ENCODE measurements around the gene GPR180. TPM values are rescaled to one million over a fixed set of nuclear protein-coding genes. Genes with fewer than 3 reads are reported as not detected.
"Not testable (repeated sequence)": the region's sequence is repeated elsewhere in the genome, so short reads cannot be mapped to it uniquely, and the experiment has no call there.

GPR180 gene
- polyA plus RNA-seq, 1 donor: 9.3 TPM

DNA sequence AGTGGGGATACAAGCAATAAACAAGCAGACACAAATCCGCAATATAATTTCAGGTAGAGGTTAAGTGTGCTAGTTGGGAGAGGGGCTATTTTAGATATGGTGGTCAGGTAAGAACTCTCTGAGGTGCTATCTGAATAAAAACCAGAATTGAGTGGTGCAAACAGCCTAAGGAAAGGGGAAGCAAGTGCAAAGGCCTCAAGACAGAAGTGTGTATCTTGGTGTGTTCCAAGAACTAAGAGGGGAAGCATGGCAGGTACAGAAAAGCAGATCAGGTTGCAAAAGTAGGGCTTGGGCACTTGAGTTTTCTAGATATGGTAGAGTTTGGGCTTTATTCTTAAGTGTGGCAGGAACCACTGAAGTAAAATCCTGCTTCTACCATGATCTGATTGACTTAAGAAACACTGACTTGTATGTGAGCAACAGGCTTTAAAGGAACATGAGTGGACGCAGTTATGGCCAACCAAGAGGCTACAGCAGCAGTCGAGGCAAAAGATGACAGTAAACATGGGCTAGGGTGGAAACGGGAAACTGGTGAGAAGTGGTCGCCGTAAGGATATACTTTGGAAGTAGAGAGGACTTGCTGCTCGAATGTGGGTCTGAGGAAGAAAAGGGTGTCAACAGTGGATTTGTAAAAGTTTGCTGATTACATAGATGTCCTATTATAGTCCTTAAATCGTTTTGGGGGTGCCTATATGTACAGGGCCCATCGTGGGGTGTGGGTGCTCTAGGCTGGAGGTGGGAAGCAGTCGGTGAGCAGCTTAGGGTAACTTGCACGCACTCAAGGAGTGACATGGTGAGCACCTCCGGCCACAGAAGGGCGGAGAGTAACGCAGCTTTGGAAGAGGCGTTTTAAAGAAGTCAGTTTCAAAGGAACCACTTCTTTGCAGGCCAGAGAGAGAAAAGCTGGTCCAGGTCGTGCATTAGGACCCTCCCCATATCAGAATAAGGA is 6.4 kb upstream of the GPR180 start:
- DNase-seq: no peak

DNA sequence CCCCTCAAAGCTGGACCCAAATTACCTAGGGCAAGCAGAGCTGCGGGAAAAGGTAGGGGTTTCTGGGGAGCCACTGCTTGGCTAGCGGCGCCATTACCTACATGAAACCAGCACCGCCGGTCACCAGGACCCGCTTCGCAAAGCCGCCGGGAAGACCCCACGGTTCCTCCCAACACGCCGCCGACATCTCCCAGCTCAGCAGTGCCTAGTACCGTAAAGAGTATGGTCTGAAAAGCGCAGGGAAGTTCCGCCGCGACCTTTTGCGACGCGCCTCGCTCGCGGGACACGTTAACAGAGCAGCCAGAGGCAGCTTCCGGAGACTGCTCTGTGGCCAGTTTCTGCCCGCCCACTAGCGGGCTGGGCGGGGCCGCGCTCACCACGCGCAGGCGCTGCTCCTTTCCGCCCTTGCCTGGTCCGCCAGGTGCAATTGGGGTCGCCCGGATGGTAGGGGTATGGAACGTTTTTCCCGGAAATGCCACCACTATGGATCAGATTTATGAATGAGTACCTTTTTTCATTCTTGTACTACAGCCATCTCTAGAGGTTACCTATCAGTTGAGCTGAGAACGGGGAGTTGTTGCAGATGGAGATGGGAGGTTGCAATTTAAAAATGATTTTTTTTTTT is 5.6 kb upstream of the GPR180 start, which contains the start of gene TGDS:
TSS of gene TGDS (minus strand) at position 203 of the 625 bp plus-strand sequence. CDS start at position 187, 16 bp downstream.
- DNase-seq: peak; percentile 90

DNA sequence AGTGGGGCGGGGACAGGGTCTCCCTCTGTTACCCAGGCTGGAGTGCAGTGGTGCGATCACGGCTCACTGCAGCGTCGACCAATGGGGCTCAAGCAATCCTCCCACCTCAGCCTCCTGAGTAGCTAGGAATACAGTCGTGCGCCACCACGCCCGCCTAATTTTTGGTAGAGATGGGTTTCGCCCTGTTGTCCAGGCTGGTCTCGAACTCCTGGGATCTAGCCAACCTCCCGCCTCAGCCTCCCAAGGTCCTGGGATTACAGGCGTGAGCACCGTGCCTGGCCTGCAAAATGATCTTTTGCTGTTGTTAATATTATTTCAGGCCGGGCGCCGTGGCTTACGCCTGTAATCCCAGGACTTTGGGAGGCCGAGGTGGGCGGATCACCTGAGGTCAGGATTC is 5.1 kb upstream of the GPR180 start:
- no peak for DNase-seq

DNA sequence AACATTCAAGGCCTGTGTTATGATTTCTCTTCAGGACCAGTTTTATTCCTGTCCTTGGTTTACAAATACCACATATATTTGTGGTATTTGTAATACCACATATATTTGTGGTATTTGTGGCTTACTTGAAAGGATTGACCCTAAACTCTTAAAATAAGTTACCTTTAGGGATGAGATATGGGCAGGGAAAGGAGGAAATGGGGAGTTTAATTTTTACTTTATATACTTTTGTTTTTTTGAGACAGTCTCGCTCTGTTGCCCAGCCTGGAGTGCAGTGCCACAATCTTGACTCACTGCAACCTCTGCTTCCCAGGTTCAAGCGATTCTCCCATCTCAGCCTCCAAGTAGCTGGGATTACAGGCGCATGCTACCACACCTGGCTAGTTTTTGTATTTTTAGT is 3.4 kb upstream of the GPR180 start:
- DNase-seq: no peak

DNA sequence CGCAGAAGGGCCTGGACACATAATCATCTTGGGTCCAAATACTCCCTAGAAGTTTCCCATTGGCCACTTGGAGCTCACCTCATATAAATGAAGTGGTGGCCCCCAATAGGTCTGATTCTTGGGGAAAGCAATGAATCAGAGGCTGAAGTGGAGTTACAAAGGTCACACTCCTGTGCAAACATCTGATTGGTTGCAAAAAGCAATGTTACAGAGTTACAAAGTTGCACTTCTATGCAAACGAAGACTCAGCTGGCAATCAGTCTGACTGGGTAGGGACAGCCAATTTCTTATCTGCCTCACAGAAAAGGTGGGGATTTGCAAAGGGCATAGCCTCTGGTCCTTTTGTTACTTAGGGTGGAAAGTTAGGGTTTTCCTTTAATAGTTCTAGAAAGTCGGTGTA is 1.8 kb upstream of the GPR180 start:
- no peak for DNase-seq

DNA sequence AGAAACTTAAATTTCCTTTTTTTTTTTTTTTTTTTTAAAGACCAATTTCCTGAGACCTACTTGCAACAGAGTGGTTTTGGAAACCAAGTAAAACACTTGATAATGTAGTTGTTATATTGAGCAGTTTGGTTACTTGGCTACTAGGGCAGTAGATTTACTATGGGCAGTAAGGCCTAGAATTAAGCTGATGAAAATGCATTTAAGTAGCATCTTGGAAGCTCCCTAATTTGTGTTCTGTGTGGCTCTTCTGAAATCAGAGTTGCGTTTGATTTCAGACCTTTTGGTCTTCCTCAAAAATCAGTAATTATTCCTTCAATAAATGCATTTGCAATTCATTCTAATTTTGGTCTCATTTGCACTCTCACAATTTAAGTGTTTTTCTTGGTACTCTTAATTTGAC is 810 bp downstream of the GPR180 start:
- no peak for DNase-seq

DNA sequence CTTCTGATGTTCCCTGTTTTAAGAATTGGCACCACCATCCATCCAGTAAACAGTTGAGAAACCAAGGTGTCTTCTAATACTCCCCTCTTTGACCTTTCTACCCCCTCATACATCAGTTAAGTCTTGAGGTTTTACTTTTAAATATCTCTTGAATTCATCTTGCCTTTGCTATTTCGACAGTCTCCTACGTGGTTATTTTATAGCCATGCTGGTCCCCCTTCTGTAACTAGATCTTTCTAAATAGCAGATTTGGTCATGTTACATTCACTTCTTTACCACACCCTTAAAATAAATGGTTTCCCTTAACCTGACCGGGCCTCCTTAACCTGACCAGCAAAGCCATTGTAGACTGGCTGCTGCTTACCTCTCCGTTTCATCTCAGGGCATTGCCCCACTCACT is 5.4 kb downstream of the GPR180 start:
- DNase-seq: no peak

DNA sequence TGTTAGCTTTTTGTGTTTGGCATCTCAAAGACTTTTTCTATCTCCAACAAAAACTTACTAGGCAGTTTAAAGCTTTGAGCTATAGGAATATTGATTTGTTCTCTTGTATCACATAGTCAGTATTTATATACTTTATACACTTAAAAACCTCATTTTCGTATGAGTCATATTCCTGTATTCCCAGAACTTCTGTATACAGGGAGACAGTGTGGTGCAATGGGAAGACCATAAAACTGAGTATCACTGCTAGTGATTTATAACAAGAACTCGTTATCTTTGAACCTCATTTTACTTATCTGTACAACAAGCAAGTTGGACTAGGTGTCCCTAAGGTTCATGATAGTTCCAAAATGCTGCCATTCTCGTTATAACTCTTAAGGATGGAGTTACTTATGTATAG is 6.3 kb downstream of the GPR180 start:
- DNase-seq: no peak

DNA sequence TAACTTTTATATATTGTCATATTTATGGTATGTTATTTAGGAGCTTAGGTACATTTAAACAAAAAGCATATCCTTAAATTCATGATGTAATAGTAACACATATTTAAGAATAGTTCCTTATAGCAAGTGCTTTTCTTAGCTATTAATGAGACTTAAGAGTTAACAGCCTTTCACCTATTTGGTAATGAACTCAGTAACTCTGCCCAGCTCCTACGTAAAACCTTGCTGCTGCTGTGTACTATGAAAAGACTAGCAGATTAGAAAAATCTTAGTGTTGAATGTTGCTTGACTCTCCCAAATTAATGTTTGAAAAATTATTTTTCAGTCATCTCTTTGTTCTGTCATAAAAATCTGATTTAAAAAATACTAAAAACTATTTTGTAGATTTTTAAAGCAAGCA is 6.9 kb downstream of the GPR180 start:
- DNase-seq: no peak

DNA sequence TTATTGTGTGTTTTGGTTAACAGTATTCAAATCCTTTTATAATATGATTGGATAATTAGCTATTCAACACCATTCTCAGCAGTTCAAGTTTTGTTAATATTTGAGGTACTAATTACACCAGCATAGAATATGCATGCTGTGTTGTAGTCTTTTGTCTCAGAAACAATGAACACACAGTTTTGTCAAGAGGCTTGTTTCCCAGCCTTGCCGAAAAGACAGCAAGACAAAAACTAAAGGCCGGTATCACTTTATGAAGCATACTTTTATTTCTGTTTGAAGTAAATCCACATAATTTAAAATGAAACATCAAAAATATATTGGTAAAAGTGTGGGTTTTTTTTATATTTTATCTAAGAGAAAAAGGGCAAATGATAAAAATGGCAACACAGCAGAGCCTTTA is 7.5 kb downstream of the GPR180 start:
- DNase-seq: no peak

DNA sequence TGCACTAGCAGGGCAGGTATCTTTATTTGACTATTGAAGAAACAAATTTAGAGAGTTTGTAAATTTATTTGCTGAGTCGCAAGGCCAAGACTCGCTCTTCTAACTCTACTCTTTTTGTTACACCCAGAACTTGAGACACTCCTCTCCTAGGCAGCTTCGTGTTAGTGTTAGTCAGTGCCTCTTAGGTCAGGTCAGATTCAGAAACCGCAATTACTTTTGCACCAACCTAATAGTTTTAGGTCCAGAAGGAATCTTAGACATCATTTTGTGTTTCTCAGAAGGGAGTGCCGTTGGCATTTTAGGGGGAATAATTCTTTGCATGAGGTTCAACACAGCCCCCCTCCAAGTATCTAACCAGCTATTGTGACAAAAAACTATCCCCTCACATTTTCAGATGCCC is 8.8 kb downstream of the GPR180 start:
- no peak for DNase-seq

DNA sequence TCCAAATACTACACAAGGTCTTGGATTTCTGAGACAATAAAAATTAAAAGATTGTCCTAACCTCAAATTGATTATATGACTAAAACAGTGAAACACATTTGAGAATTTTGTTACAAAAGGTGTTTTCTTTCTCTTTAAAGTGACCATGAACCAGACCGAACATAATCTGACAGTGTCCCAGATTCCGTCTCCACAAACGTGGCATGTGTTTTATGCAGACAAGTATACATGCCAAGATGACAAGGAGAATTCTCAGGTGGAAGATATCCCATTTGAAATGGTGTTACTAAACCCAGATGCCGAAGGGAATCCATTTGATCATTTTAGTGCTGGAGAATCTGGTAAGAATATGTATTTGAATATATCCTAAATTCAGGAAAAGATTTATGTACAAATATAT is 10.4 kb downstream of the GPR180 start:
- DNase-seq: no peak

DNA sequence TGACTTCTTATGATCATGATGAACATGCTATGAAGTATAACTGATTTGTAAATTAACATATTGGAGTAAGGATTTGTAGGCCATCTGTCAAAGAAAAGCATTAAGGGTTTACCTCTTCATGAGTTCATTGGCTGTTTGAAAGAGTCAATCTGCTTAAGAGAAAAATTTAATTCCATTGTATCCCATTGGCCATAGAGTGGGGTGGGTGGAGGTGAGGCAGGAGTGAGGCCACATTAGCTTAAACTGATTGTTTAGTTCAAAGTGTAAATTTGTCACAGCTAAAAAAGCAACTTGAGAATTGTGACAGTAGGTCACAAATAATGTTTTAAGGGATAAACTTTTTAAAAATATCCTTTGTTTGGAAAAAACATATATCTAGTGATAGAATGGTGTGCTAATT is 11.4 kb downstream of the GPR180 start:
- no peak for DNase-seq

DNA sequence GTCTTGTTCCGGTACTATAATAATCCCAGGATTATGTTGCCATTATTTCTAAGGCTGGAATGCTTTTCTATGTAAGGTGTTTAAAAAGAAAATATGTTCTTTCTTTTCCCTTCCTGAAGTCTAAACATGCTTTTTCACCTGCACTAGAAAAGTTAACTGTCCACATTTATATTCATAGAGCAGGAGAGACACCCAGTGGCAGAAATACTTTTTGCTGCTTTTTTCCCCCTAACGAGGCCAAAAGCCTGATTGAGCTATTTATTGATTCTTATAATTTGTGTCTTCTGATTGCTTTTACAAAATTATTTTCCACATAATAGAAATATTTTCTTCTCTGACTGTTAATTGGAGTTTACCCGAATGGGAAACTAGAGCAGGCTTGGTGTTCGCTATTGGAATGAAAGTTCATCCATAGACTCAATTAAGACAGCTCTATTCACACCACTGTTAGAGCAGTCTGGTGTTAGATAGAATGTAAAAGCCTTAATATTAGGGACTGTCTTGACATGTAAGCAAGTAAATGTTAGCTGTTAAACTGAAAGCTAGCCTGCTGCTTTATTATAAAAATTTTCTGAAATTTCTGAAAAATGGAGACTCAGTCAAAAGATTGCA is 15.8 kb downstream of the GPR180 start:
- DNase-seq: no peak

DNA sequence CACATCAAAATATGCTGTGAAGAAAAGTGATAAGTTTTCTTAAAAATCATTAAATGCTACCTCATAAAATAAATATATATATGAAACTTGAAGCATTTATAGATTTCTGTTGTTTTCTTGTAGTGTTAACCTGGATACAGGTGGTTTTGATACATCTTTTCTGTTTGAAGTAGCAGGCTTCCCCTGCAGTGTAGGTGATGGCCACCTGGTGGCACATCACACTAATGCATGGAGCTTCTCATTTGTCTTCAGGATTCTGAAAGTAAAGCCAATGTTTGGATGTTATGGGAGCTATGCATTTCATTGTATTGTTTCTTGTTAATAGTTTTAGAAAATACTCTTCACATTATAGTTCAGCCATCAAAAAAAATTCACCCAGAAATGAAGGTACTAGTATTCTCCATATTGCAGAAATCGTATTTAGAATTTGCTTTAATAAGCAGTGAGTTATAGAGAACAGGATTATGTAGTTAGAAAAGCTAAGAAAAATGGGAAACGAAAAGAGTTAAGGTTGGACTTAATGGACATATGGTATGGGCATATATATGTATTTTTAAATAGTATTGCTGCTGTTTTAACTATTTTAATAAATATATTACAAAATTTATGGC is 18.7 kb downstream of the GPR180 start:
- no peak for DNase-seq

DNA sequence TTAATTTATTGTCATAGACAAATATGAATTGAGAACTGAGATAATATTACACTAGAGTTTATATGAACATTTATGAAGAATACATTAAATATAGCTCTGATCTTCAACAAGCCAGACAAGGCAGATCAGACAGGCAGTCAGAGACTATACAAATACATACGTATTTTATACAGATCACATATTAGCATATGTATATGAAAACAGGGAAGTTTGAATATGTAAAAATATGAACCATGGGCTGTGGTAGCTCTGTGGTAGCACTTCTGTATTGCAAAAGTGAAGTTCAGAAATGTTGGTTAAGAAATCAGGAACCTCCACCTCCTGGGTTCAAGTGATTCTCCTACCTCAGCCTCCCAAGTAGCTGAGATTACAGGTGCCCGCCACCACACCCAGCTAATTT is 20.7 kb downstream of the GPR180 start:
- no peak for DNase-seq

DNA sequence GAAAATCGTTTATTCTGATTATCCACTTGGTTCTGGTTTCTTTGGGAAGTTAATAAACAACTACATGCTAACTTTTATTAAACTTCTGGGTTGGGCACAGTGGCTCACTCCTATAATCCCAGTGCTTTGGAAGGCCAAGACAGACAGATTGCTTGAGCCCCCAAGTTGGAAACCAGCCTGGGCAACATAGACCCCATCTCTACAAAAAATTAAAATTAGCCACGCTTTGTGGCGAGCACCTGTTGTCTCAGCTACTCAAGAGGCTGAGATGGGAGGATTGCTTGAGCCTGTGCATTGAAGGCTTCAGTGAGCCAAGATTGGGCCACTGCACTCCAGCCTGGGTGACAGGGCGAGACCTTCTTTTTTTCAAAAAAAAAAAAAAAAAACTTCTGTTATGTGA is 21.7 kb downstream of the GPR180 start:
- DNase-seq: no peak

DNA sequence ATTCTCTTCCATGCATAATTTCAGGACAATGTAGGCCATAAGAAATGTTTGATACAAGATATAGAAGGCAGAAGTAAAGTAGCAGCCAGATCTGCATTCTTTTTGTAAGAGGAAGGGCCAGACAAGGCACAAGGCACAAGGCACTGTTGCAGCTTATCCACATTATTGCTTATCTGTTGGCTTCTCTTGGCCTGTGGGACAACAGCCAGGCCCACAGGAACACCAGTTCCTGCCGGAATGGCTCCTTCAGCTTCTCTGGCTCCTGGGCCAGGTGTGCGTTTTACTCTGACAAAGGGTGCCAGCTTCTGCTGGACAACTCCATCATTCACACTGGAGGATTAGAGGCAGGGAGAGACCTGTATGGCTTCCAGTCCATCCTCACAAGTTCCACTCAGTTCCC is 29.2 kb downstream of the GPR180 start:
- no peak for DNase-seq

DNA sequence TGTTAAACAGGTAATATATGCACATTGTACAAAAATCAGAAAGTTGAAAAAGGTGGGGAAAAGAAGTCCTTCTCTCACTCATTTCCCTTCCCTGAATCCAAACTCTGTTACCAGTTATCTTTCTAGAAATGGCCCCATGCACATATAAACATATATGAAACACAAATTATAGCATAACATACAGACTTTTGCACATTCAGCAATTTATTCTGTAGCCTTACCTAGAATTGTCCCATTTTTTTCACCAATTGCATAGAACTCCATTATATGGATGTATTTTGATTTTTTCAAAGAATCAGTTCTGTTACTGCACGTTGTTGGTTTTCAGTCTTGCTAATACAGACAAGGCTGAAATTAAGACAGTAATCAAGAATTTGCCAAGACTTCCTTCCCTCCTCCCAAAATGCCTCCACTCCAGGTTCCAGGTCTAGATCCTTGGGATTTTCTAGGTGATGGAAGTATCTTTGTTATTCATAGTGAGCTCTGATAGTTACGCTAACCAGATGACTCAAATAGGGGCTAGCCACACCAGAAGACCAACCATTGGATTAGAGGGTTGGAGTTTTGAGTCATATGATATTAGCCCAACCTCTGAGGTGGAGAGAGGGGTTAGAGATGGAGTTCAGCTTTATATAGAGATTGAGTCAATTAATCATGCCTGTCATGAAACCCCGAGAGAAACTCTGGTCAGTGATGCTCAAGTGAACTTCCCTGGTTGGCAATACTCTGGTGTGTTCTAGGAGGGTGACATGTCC is 30.7 kb downstream of the GPR180 start:
- no peak for DNase-seq

DNA sequence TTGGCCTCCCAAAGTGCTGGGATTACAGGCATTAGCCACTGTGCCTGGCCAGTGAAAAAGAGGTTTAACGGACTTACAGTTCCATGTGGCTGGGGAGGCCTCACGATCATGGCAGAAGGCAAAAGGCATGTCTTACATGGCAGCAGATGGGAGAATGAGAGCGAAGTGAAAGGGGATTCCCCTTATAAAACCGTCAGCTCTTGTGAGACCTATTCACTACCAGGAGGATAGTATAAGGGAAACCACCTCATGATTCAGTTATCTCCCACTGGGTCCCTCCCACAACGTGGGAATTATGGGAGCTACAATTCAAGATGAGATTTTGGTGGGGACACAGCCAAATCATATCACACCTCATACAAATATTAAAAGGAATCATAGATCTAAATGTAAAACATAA is 34.4 kb downstream of the GPR180 start:
- not testable (repeated sequence) for DNase-seq

DNA sequence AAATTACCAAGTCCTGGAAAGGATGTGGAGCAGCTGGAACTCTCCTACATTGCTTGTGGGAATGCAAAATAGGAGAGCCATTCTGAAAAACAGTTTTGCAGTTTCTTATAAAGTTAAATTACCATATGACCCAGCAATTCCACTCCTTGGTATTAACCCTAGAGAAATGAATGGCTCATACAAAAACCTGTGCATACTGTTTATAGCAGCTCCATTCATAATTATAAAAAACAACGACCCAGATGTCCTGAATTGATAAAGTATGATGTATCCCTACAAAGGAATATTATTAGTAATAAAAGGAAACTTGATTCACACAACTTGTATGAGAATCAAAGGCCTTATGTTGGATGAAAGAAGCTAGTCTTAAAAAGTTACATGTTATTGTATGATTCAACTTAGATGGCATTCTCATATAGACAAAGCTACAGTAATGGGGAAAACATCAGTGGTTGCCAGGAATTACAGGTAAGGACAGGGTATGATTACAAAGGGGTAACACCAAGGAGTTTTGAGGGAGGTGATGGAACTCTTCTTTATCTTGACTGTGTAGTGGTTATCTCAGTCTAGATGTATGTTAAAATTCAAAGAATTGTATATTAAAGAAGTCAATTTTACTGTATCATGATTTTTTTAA is 35.4 kb downstream of the GPR180 start:
- DNase-seq: no peak
